Glutamatergic neuron (in vitro differentiated cells): Measurements from ENCODE around the gene CNOT6L. TPM values are rescaled to one million over a fixed set of nuclear protein-coding genes. Genes with fewer than 3 reads are reported as not detected.

Experiments
- DNase-seq: peaks from one replicate; pipeline ENCODE4 v3.0.0; 2022
- H3K27ac Mint-ChIP-seq: one replicate; pipeline ENCODE4 v1.8.0; 2020; ENCODE audit warnings: mild to moderate bottlenecking, mixed read lengths, inconsistent platforms; ENCODE audit not compliant: unreplicated experiment
- H3K27me3 Mint-ChIP-seq: one replicate; pipeline ENCODE4 v1.8.0; 2020; ENCODE audit warnings: mild to moderate bottlenecking, moderate library complexity, mixed read lengths, inconsistent platforms; ENCODE audit not compliant: unreplicated experiment
- H3K36me3 Mint-ChIP-seq: one replicate; pipeline ENCODE4 v1.8.0; 2020; ENCODE audit warnings: mild to moderate bottlenecking, mixed read lengths, inconsistent platforms; ENCODE audit not compliant: unreplicated experiment
- H3K4me1 Mint-ChIP-seq: one replicate; pipeline ENCODE4 v1.8.0; 2020; ENCODE audit warnings: mild to moderate bottlenecking, low read depth, mixed read lengths, inconsistent platforms; ENCODE audit not compliant: unreplicated experiment
- H3K4me3 Mint-ChIP-seq: one replicate; pipeline ENCODE4 v1.8.0; 2020; ENCODE audit warnings: mild to moderate bottlenecking, mixed read lengths, inconsistent platforms; ENCODE audit not compliant: unreplicated experiment
- H3K9me3 Mint-ChIP-seq: one replicate; pipeline ENCODE4 v1.8.0; 2020; ENCODE audit warnings: mild to moderate bottlenecking, moderate library complexity, mixed read lengths, inconsistent platforms; ENCODE audit not compliant: unreplicated experiment
- CTCF ChIP-seq: fragments of 200-600 bp; sonication (generic); IDR thresholded peaks from one replicate; pipeline ENCODE4 v1.5.0; 2021; ENCODE audit not compliant: partially characterized antibody, unreplicated experiment
- total RNA-seq: library from RNA; stranded (reverse); fragmentation: NEBNext Ultra II Directional; extraction: Animal tissue kit (Norgen Biotek cat#: 25700); gene quantifications from one replicate; pipeline ENCODE4 v1.2.1, GENCODE V29; 2021; ENCODE audit not compliant: unreplicated experiment

The CNOT6L gene
- total RNA-seq, 1 donor from 2014 or later: 11.9 TPM

- Mint-ChIP-seq H3K9me3 (peaks cover 1% of the 10 kb centered on the region), H3K4me1 (peaks cover 2% of the 10 kb centered on the region), H3K27me3 (no peaks in the 10 kb centered on the region), H3K27ac (no peak overlapping the region), H3K36me3 (no peaks in the 10 kb centered on the region), H3K4me3 (no peak overlapping the region)
- TF ChIP-seq CTCF: no peak
- no peak for DNase-seq
Observed at GRCh38 chr4:77800077-77800476, 19.1 kb downstream of the CNOT6L start.

- Mint-ChIP-seq H3K4me1 (peaks cover 2% of the 10 kb centered on the region), H3K36me3 (no peaks in the 10 kb centered on the region), H3K27me3 (no peaks in the 10 kb centered on the region), H3K9me3 (peaks cover 1% of the 10 kb centered on the region), H3K4me3 (no peak overlapping the region), H3K27ac (no peak overlapping the region)
- no peak for TF ChIP-seq CTCF
- DNase-seq: no peak
Observed at GRCh38 chr4:77798385-77798784, 20.8 kb downstream of the CNOT6L start.

GRCh38 chr4:77797239-77797638, 21.9 kb downstream of the CNOT6L start:
- H3K4me3 Mint-ChIP-seq: no peak overlapping the region
- H3K27me3 Mint-ChIP-seq: no peaks in the 10 kb centered on the region
- DNase-seq: no peak
- H3K9me3 Mint-ChIP-seq: peaks cover 1% of the 10 kb centered on the region
- peaks cover 2% of the 10 kb centered on the region for H3K4me1 Mint-ChIP-seq
- TF ChIP-seq CTCF: no peak
- H3K36me3 Mint-ChIP-seq: no peaks in the 10 kb centered on the region
- H3K27ac Mint-ChIP-seq: no peak overlapping the region

GRCh38 chr4:77795326-77795725, 23.8 kb downstream of the CNOT6L start:
- H3K4me1 Mint-ChIP-seq: peaks cover 2% of the 10 kb centered on the region
- no peak overlapping the region for H3K4me3 Mint-ChIP-seq
- no peak for DNase-seq
- no peaks in the 10 kb centered on the region for H3K36me3 Mint-ChIP-seq
- TF ChIP-seq CTCF: no peak
- peaks cover 1% of the 10 kb centered on the region for H3K9me3 Mint-ChIP-seq
- H3K27ac Mint-ChIP-seq: no peak overlapping the region
- no peaks in the 10 kb centered on the region for H3K27me3 Mint-ChIP-seq

GRCh38 chr4:77790146-77790545, 29.0 kb downstream of the CNOT6L start:
- Mint-ChIP-seq H3K27ac (no peak overlapping the region), H3K4me1 (no peaks in the 10 kb centered on the region), H3K36me3 (no peaks in the 10 kb centered on the region), H3K9me3 (no peaks in the 10 kb centered on the region), H3K4me3 (no peak overlapping the region), H3K27me3 (no peaks in the 10 kb centered on the region)
- TF ChIP-seq CTCF: no peak
- no peak for DNase-seq
